Measurements from ENCODE around the gene C4orf50.

C4orf50 gene

DNA sequence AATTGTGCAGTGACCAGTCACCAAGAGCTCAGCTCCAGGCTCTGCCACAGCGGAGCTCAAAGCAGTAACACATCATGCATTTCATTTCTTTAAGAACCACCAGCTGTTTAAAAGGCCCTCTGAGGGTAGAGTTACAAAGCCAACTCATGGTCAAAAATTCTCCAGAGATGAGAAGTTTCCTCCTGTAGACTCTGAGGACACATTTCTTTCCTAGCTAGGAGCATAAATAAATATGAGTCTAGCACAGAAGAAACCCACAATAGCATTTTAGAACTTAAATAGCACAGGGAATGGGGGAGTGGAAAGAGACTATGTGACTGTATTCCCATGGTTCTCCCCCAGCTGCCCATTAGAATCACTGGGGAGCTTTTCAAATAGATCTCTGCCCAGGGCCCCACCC lies 118.8 kb downstream of the C4orf50 start:
- DNase-seq (ENCODE audit: low read depth) = no peak
- in situ Hi-C loops (cut with HindIII; ENCODE audit: low sequenced_read_pairs) = no loop called here
- no peak for TF ChIP-seq CTCF (IDR thresholded peaks at IDR 0.05; ENCODE audit: low read depth, low read length, missing control alignments)
- no peak overlapping the region for H3K4me3 ChIP-seq (ENCODE audit: low read depth, low read length)

GRCh38 chr4:5897674-5898073 lies 120.6 kb downstream of the C4orf50 start:
- no peak overlapping the region for H3K4me3 ChIP-seq (ENCODE audit: low read depth, low read length)
- no peak for DNase-seq (ENCODE audit: low read depth)
- no peak for TF ChIP-seq CTCF (IDR thresholded peaks at IDR 0.05; ENCODE audit: low read depth, low read length, missing control alignments)
- in situ Hi-C loops (cut with HindIII; ENCODE audit: low sequenced_read_pairs) = no loop called here

DNA sequence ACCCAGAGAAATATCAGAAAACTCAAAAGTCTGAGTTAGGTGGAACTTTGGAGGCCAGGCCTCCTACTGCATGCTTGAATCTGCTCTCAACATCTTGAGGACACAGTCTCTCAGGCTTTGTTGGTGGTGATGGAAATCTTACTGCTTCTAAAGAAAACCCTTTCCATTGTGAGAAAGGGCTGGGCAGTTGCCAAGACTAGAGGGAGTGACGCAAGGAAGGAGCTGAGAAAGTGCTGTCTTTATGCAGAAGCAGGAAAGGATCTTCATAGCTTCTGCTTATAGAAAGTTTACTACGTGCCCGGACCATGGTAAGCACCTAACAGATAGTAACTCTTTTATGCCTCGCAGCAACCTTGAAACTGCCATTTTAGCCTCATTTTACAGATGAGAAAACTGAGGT lies 122.9 kb downstream of the C4orf50 start:
- DNase-seq (ENCODE audit: low read depth) = no peak
- TF ChIP-seq CTCF (IDR thresholded peaks at IDR 0.05; ENCODE audit: low read depth, low read length, missing control alignments) = no peak
- in situ Hi-C loops (cut with HindIII; ENCODE audit: low sequenced_read_pairs) = no loop called here

GRCh38 chr4:5894266-5894665 lies 124.0 kb downstream of the C4orf50 start:
- in situ Hi-C loops (cut with HindIII; ENCODE audit: low sequenced_read_pairs) = no loop called here
- TF ChIP-seq CTCF (IDR thresholded peaks at IDR 0.05; ENCODE audit: low read depth, low read length, missing control alignments) = no peak
- DNase-seq (ENCODE audit: low read depth) = no peak
- H3K4me3 ChIP-seq (ENCODE audit: low read depth, low read length) = no peak overlapping the region

More for the DNA sequence above, 122.9 kb downstream of the C4orf50 start:
- no peak overlapping the region for H3K4me3 ChIP-seq (ENCODE audit: low read depth, low read length)

DNA sequence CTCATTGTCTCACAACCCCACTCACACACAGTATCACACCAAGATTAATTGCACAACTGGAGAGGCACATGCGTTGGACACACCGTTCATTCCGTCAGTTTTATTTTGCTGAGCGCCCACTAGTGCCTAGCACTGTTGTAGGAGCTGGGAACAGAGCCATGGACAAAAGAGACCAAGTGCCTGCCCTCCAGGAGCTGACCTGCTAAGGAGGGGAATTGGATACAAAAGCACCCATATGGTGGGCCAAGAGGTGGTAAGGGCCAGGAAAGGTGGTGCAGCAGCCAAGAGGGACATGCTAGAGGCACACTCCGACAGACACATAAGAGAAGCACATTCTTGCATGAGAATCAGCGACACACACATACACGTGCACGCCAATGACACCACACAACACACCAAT lies 124.6 kb downstream of the C4orf50 start:
- TF ChIP-seq CTCF (IDR thresholded peaks at IDR 0.05; ENCODE audit: low read depth, low read length, missing control alignments) = no peak
- H3K4me3 ChIP-seq (ENCODE audit: low read depth, low read length) = no peak overlapping the region
- in situ Hi-C loops (cut with HindIII; ENCODE audit: low sequenced_read_pairs) = no loop called here

DNA sequence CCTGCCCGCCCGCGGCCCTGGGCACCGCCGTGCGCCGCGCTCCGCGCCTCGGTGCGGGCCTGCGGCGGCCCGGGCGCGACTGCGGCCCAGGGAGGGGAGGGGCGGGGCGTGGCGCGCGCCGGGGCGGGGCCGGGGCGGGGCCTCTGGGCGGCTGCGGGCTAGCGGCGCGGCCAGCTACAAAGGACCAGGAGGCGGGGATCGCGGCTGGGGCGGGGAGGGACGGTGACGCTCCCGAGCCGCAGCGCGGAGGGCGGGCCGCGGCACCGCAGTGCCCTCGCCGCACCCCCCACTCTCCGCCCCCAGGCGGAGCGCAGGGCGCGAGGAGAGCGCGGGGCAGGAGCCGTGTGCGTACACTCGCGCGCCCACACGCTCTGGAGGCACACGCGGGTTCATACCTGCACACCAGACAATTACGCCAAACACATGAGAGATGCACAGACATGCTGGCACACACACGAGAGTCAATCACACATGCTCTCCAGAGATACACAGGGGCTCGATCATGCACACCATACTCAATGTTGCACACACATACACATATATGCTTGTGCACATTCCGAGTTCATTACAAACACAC lies 125.1 kb downstream of the C4orf50 start, which contains the start of gene CRMP1:
Gene CRMP1, minus strand, starts transcription at position 83 of the 577 bp plus-strand sequence. CDS start 117 bp downstream, outside the sequence.
- TF ChIP-seq CTCF (IDR thresholded peaks at IDR 0.05; ENCODE audit: low read depth, low read length, missing control alignments) = no peak
- H3K4me3 ChIP-seq (ENCODE audit: low read depth, low read length) = no peak within 1 kb of the TSS
- in situ Hi-C loops (cut with HindIII; ENCODE audit: low sequenced_read_pairs) = no loop called here
- DNase-seq (ENCODE audit: low read depth) = no peak

More for the DNA sequence above, 124.6 kb downstream of the C4orf50 start:
- no peak for DNase-seq (ENCODE audit: low read depth)

Measured in astrocyte of the cerebellum (primary cell).